Endothelial cell of umbilical vein (primary cell): ENCODE data around the gene KCNAB2. TPM values are rescaled to one million over a fixed set of nuclear protein-coding genes. Genes with fewer than 3 reads are reported as not detected.

Experiments
- Bru-seq: library from RNA; stranded (reverse); fragments of 400-500 nt; gene quantifications from one replicate; lab custom pipeline; 2021; lab: Mats Ljungman, UMichigan
- BruChase-seq, 2 experiments: library from RNA; stranded (reverse); fragments of 400-500 nt; gene quantifications; one replicate each; lab custom pipeline; 2021; lab: Mats Ljungman, UMichigan
- BruUV-seq: library from RNA; stranded (reverse); fragments of 400-500 nt; replicated peaks from 2 replicates; lab custom pipeline; 2021; lab: Mats Ljungman, UMichigan
- CTCF ChIA-PET: fragments of 300-600, 350-600 bp; sonication (Branson Sonifier 250); formaldehyde crosslinking; loops from one replicate; lab custom pipeline; 2021; ENCODE audit warnings: antibody characterized with exemption, inconsistent platforms; lab: Charles Lee
- POLR2A ChIA-PET: fragments of 300-600, 350-600 bp; sonication (Branson Sonifier 250); formaldehyde crosslinking; loops from one replicate; lab custom pipeline; 2021; ENCODE audit warnings: antibody characterized with exemption, inconsistent platforms; lab: Charles Lee
- DNase-seq: peaks from one replicate; pipeline ENCODE4 v3.0.0-alpha.2; 2011; ENCODE audit warnings: low read depth, low spot score
- FAIRE-seq: peaks from 2 replicates; lab custom pipeline; 2011; peaks lifted over from hg19 to GRCh38; lab: Jason Lieb, UNC
- H2AFZ ChIP-seq: 2 replicates; pipeline ENCODE4 v1.6.0; 2012; ENCODE audit warnings: low read depth, low read length, control low read depth, inconsistent platforms
- H3K27ac ChIP-seq: 2 replicates; pipeline ENCODE4 v1.5.1; 2011; ENCODE audit warnings: low read depth, mild to moderate bottlenecking, control low read depth, low read length, moderate library complexity; ENCODE audit not compliant: insufficient read depth
- H3K27me3 ChIP-seq, 2 experiments: 2 replicates each; pipeline versions ENCODE4 v1.6.0 to v1.6.1; 2011; ENCODE audit warnings: low read length in 2 of 2, mixed read lengths in 1 of 2; ENCODE audit not compliant: control insufficient read depth in 2 of 2, insufficient read depth in 2 of 2
- H3K36me3 ChIP-seq, 2 experiments: 2 replicates in 1 of 2; 3 replicates in 1 of 2; pipeline ENCODE4 v1.5.1; 2011; ENCODE audit warnings: low read length in 2 of 2, mild to moderate bottlenecking in 1 of 2, moderate library complexity in 1 of 2; ENCODE audit not compliant: control insufficient read depth in 2 of 2, insufficient read depth in 2 of 2; ENCODE audit errors: extremely low read depth in 1 of 2
- H3K4me1 ChIP-seq: 3 replicates; pipeline ENCODE4 v1.5.1; 2011; ENCODE audit warnings: mild to moderate bottlenecking, low read length; ENCODE audit not compliant: control insufficient read depth, insufficient read depth; ENCODE audit errors: extremely low read depth
- H3K4me2 ChIP-seq: 2 replicates; pipeline ENCODE4 v1.6.1; 2011; ENCODE audit warnings: low read length, control low read depth, mixed read lengths; ENCODE audit not compliant: insufficient read depth
- H3K4me3 ChIP-seq, 3 experiments: fragments of 200-600 bp in 1 of 3; sonication (generic), shearing (Covaris generic) in 1 of 3; replicated peaks in 1 of 3; 2 replicates each; pipeline ENCODE4 v1.5.1; 2011 to 2016; ENCODE audit warnings: control low read depth in 3 of 3, low read length in 3 of 3, mild to moderate bottlenecking in 2 of 3, inconsistent platforms in 1 of 3, low read depth in 1 of 3, moderate library complexity in 1 of 3; ENCODE audit not compliant: insufficient read depth in 1 of 3
- H3K79me2 ChIP-seq: 2 replicates; pipeline ENCODE4 v1.6.0; 2012; ENCODE audit warnings: low read length, inconsistent platforms; ENCODE audit not compliant: control insufficient read depth, insufficient read depth
- H3K9ac ChIP-seq: replicated peaks from 2 replicates; pipeline ENCODE3; 2011; ENCODE audit warnings: low read length, control low read depth; ENCODE audit not compliant: insufficient read depth; ENCODE audit errors: extremely low read depth
- H3K9me1 ChIP-seq: replicated peaks from 3 replicates; pipeline ENCODE4 v1.6.0; 2011; ENCODE audit warnings: mild to moderate bottlenecking, low read length; ENCODE audit not compliant: control insufficient read depth, insufficient read depth; ENCODE audit errors: extremely low read depth
- H3K9me3 ChIP-seq: replicated peaks from 2 replicates; pipeline ENCODE4 v1.5.1; 2012; ENCODE audit warnings: low read length, inconsistent platforms; ENCODE audit not compliant: control insufficient read depth, insufficient read depth
- H4K20me1 ChIP-seq: replicated peaks from 2 replicates; pipeline ENCODE3; 2011; ENCODE audit warnings: mild to moderate bottlenecking, low read length; ENCODE audit not compliant: control insufficient read depth, insufficient read depth; ENCODE audit errors: extremely low read depth
- EZH2 ChIP-seq: IDR thresholded peaks from 2 replicates; pipeline ENCODE4 v1.6.1; 2012; ENCODE audit warnings: borderline replicate concordance, low read depth, mild to moderate bottlenecking, moderate library complexity, low read length, inconsistent platforms; ENCODE audit not compliant: severe bottlenecking
- FOS ChIP-seq: IDR thresholded peaks from 2 replicates; pipeline ENCODE4 v1.6.1; 2011; ENCODE audit warnings: mild to moderate bottlenecking, low read length, moderate library complexity, borderline replicate concordance; ENCODE audit not compliant: insufficient read depth
- GATA2 ChIP-seq: IDR thresholded peaks from 2 replicates; pipeline ENCODE4 v1.7.0; 2011; ENCODE audit warnings: low read depth, mild to moderate bottlenecking, moderate library complexity, mixed read lengths, low read length; ENCODE audit not compliant: insufficient read length, insufficient read depth
- JUN ChIP-seq: IDR thresholded peaks from 2 replicates; pipeline ENCODE4 v1.6.1; 2011; ENCODE audit warnings: borderline replicate concordance, low read depth; ENCODE audit not compliant: insufficient read length, insufficient read depth
- MYC ChIP-seq: IDR thresholded peaks from one replicate; pipeline ENCODE4 v1.6.1; 2011; ENCODE audit warnings: mild to moderate bottlenecking, low read depth, low read length
- POLR2A ChIP-seq: IDR thresholded peaks from 2 replicates; pipeline ENCODE4 v1.6.1; 2012; ENCODE audit warnings: low read depth, mild to moderate bottlenecking, control low read depth, low read length
- POLR2AphosphoS5 ChIP-seq: IDR thresholded peaks from 2 replicates; pipeline ENCODE4 v1.6.1; 2012; ENCODE audit warnings: low read depth, mild to moderate bottlenecking, control low read depth, low read length, moderate library complexity; ENCODE audit not compliant: insufficient read depth
- dilution Hi-C: fragments of 300-500 bp; cut with MboI; formaldehyde crosslinking; loops from one replicate; pipeline ENCODE4 v1.15.0; 2019; ENCODE audit warnings: low sequenced_read_pairs; ENCODE audit not compliant: extremely low pct_ligation_motif_present
- intact Hi-C: fragments of 100-400 bp; cut with micrococcal nuclease; formaldehyde crosslinking; loops from one replicate; pipeline ENCODE4 v1.10.0; 2022
- long read RNA-seq: library from polyadenylated mRNA; stranded (forward); transcript quantifications from one replicate; pipeline ENCODE4 v2.0.0, GENCODE V29; 2021
- polyA minus RNA-seq, 3 experiments: library from RNA; depleted of rRNA, polyadenylated mRNA; stranded (reverse); fragments of >200 nt; gene quantifications; 1 replicate in 1 of 3; 2 replicates in 2 of 3; pipeline ENCODE4 v1.2.3, GENCODE V29; 2011
- polyA plus RNA-seq, 4 experiments: library from polyadenylated mRNA; depleted of rRNA in 3 of 4; stranded (reverse) in 3 of 4; unstranded in 1 of 4; fragments of >200 nt; gene quantifications; 2 replicates each; pipeline versions ENCODE4 v1.2.1 to v1.2.3, GENCODE V29; 2011 to 2012; ENCODE audit warnings: missing spikeins in 1 of 4
- total RNA-seq: library from RNA; stranded (reverse); gene quantifications from 2 replicates; pipeline ENCODE4 v1.2.3, GENCODE V29; 2021
- TF ChIP-seq, protein P1 (sequence below), 2 donors: IDR thresholded peaks; 1 replicate in 1 of 2; 2 replicates in 1 of 2; pipeline ENCODE4 v1.5.1; 2011; ENCODE audit warnings: low read length in 2 of 2, mild to moderate bottlenecking in 2 of 2, moderate library complexity in 2 of 2, control low read depth in 1 of 2, inconsistent platforms in 1 of 2, low read depth in 1 of 2; ENCODE audit not compliant: insufficient read depth in 1 of 2; ENCODE audit errors: extremely low read depth in 1 of 2
- TF ChIP-seq, protein P2 (sequence below): IDR thresholded peaks from 2 replicates; pipeline ENCODE4 v1.6.1; 2011; ENCODE audit not compliant: insufficient read depth, insufficient read length

The KCNAB2 gene
- total RNA-seq (3.8 and 4.6 TPM in 2 replicates), polyA plus RNA-seq (2.2 and 2.4 TPM in 2 replicates), polyA minus RNA-seq (1.5 and 1.8 TPM in 2 replicates), Bru-seq, nascent RNA (percentile 30 among the genes with signal in this experiment), BruChase-seq, experiment 1, labeled RNA remaining after a 6-hour chase (percentile 26 among the genes with signal in this experiment), BruChase-seq, experiment 2, labeled RNA remaining after a 2-hour chase (percentile 35 among the genes with signal in this experiment)
- 1.8 and 2.4 TPM in 2 replicates for polyA plus RNA-seq (2011; cell fraction: cytosol; rRNA removed)
- polyA plus RNA-seq (2011; cell fraction: nucleus; rRNA removed): 6.3 and 7.0 TPM in 2 replicates
- 3.5 and 5.9 TPM in 2 replicates for polyA plus RNA-seq (2012)
- 24.4 TPM for polyA minus RNA-seq (2011; cell fraction: cytosol; rRNA and poly(A)+ RNA removed)
- 1.9 and 5.2 TPM in 2 replicates for polyA minus RNA-seq (2011; cell fraction: nucleus; rRNA and poly(A)+ RNA removed)
- long read RNA-seq, partial matches to known transcripts: 2 of 5 reads
- long read RNA-seq, other reads (novel, unspliced or antisense): 2 of 5 reads

DNA sequence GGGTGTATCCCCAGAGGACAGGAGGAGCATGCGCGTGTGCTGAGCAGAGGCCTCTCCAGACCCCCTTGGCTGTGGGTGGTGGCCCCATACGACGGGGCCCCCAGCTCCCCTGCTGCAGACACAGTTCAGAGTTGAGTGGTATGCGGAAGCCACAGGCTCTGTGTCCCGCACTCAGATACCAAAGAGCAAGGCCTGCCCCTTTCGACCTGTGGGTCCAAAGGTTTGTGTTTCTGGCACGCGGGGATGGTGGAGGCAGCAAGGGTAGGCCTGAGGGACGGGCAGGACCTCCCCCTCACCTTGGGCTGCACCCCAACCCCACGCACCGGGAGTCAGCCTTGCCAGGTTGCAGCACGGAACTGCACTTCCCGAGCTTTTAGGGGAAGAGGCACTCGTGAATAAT lies at the start of gene KCNAB2:
Gene KCNAB2 (plus strand): TSS at position 328 of the 400 bp plus-strand sequence. CDS start 5,649 bp downstream, outside the sequence.
- H3K9ac ChIP-seq: no peak within 1 kb of the TSS
- no peaks in the 10 kb centered on the region for H4K20me1 ChIP-seq
- no peaks in the 10 kb centered on the region for H3K79me2 ChIP-seq
- H3K27me3 ChIP-seq: no peaks in the 10 kb centered on the region
- no peak within 1 kb of the TSS for H2AFZ ChIP-seq
- BruUV-seq: no TSS peak
- no peaks in the 10 kb centered on the region for H3K36me3 ChIP-seq
- intact Hi-C loops: no loop called here
- H3K9me1 ChIP-seq: no peaks in the 10 kb centered on the region
- no peak within 1 kb of the TSS for H3K4me2 ChIP-seq
- dilution Hi-C loops: no loop called here
- no peak within 1 kb of the TSS for H3K27ac ChIP-seq
- TF ChIP-seq, protein P1, sequence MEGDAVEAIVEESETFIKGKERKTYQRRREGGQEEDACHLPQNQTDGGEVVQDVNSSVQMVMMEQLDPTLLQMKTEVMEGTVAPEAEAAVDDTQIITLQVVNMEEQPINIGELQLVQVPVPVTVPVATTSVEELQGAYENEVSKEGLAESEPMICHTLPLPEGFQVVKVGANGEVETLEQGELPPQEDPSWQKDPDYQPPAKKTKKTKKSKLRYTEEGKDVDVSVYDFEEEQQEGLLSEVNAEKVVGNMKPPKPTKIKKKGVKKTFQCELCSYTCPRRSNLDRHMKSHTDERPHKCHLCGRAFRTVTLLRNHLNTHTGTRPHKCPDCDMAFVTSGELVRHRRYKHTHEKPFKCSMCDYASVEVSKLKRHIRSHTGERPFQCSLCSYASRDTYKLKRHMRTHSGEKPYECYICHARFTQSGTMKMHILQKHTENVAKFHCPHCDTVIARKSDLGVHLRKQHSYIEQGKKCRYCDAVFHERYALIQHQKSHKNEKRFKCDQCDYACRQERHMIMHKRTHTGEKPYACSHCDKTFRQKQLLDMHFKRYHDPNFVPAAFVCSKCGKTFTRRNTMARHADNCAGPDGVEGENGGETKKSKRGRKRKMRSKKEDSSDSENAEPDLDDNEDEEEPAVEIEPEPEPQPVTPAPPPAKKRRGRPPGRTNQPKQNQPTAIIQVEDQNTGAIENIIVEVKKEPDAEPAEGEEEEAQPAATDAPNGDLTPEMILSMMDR (IDR thresholded peaks at IDR 0.05; ENCODE audit: extremely low read depth in 1 of 2, insufficient read depth in 1 of 2, low read depth in 1 of 2, low read length in 2 of 2): no peak
- TF ChIP-seq POLR2AphosphoS5 (no peak), POLR2A (no peak), GATA2 (no peak), JUN (no peak), EZH2 (no peak), FOS (no peak), MYC (no peak)
- TF ChIP-seq, protein P2, sequence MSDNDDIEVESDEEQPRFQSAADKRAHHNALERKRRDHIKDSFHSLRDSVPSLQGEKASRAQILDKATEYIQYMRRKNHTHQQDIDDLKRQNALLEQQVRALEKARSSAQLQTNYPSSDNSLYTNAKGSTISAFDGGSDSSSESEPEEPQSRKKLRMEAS: no peak
- ChIA-PET CTCF (no interaction called here), POLR2A (no interaction called here)
- FAIRE-seq (no peak), DNase-seq (no peak)
- no peaks in the 10 kb centered on the region for H3K4me1 ChIP-seq
- H3K4me3 ChIP-seq: no peak within 1 kb of the TSS
- no peaks in the 10 kb centered on the region for H3K9me3 ChIP-seq
